Measurements from ENCODE around the gene PTPRA.
"Not testable (repeated sequence)": the region's sequence is repeated elsewhere in the genome, so short reads cannot be mapped to it uniquely, and the experiment has no call there.

PTPRA gene

GRCh38 chr20:2873010-2873746, at the start of gene PTPRA:
TSS of gene PTPRA (plus strand) at chr20:2873481. CDS start at chr20:2964278, 90,797 bp downstream.
- peak; percentile 46 for DNase-seq (ENCODE audit: low read depth)

GRCh38 chr20:2825761-2826160, 47.5 kb upstream of the PTPRA start:
- DNase-seq (ENCODE audit: low read depth): no peak

GRCh38 chr20:2826655-2827054, 46.6 kb upstream of the PTPRA start:
- DNase-seq (ENCODE audit: low read depth): no peak

GRCh38 chr20:2829376-2829775, 43.9 kb upstream of the PTPRA start:
- DNase-seq (ENCODE audit: low read depth): no peak

- not testable (repeated sequence) for DNase-seq (ENCODE audit: low read depth)
These were observed 42.1 kb upstream of the PTPRA start for GRCh38 chr20:2831206-2831605.

GRCh38 chr20:2833761-2834160, 39.5 kb upstream of the PTPRA start:
- DNase-seq (ENCODE audit: low read depth): no peak

GRCh38 chr20:2834401-2835110, 38.7 kb upstream of the PTPRA start:
- no peak for DNase-seq (ENCODE audit: low read depth)

- DNase-seq (ENCODE audit: low read depth): no peak
These were observed 37.9 kb upstream of the PTPRA start for GRCh38 chr20:2835331-2835796.

GRCh38 chr20:2836035-2836434, 37.2 kb upstream of the PTPRA start:
- no peak for DNase-seq (ENCODE audit: low read depth)

GRCh38 chr20:2837221-2837960, 35.9 kb upstream of the PTPRA start:
- no peak for DNase-seq (ENCODE audit: low read depth)

GRCh38 chr20:2838170-2838797, 35.0 kb upstream of the PTPRA start:
- DNase-seq (ENCODE audit: low read depth): no peak

GRCh38 chr20:2838847-2839671, 34.2 kb upstream of the PTPRA start:
- DNase-seq (ENCODE audit: low read depth): no peak

- no peak for DNase-seq (ENCODE audit: low read depth)
These were observed 33.5 kb upstream of the PTPRA start for GRCh38 chr20:2839732-2840137.

- DNase-seq (ENCODE audit: low read depth): peak; percentile 45
These were observed 32.9 kb upstream of the PTPRA start, which contains the start of the genes PCED1A and VPS16 for GRCh38 chr20:2840138-2840966. TSS of gene PCED1A (minus strand) at chr20:2840655. CDS start at chr20:2839912, 743 bp downstream. TSS of gene VPS16 (plus strand) at chr20:2840745. CDS start at chr20:2840775, 30 bp downstream.

- DNase-seq (ENCODE audit: low read depth): no peak
These were observed 32.2 kb upstream of the PTPRA start for GRCh38 chr20:2840967-2841531.

GRCh38 chr20:2845607-2846006, 27.7 kb upstream of the PTPRA start:
- no peak for DNase-seq (ENCODE audit: low read depth)

- DNase-seq (ENCODE audit: low read depth): no peak
These were observed 26.6 kb upstream of the PTPRA start for GRCh38 chr20:2846698-2847097.

- DNase-seq (ENCODE audit: low read depth): no peak
These were observed 25.5 kb upstream of the PTPRA start for GRCh38 chr20:2847802-2848201.

GRCh38 chr20:2849529-2849928, 23.8 kb upstream of the PTPRA start:
- no peak for DNase-seq (ENCODE audit: low read depth)

GRCh38 chr20:2851086-2851485, 22.2 kb upstream of the PTPRA start:
- DNase-seq (ENCODE audit: low read depth): no peak

Measured in non-pigmented ciliary epithelial cell (primary cell).